Kidney (tissue), 14 donors: ENCODE data around the gene ANKRD7. TPM values are rescaled to one million over a fixed set of nuclear protein-coding genes. Genes with fewer than 3 reads are reported as not detected.

Experiments
- DNase-seq, 5 donors: peaks; one replicate each; pipeline ENCODE4 v3.0.0-alpha.2; 2013 to 2020
- FAIRE-seq: peaks from 2 replicates; lab custom pipeline; 2012; peaks lifted over from hg19 to GRCh38; lab: Jason Lieb, UNC
- H3K27ac ChIP-seq, 2 donors: one replicate each; pipeline ENCODE4 v1.7.0; 2013; ENCODE audit warnings: low read depth in 2 of 2, low read length in 2 of 2, inconsistent platforms in 1 of 2
- H3K27me3 ChIP-seq: one replicate; pipeline ENCODE4 v1.7.1; 2013; ENCODE audit warnings: low read length, inconsistent platforms; ENCODE audit not compliant: control insufficient read depth, insufficient read depth
- H3K36me3 ChIP-seq, 3 donors: one replicate each; pipeline versions ENCODE4 v1.7.0 to v1.7.1; 2013; ENCODE audit warnings: low read length in 3 of 3, control low read depth in 1 of 3, inconsistent platforms in 1 of 3; ENCODE audit not compliant: insufficient read depth in 3 of 3, control insufficient read depth in 2 of 3
- H3K4me1 ChIP-seq, 3 donors: one replicate each; pipeline versions ENCODE4 v1.7.0 to v1.7.1; 2013; ENCODE audit warnings: low read length in 3 of 3, inconsistent platforms in 1 of 3, low read depth in 1 of 3; ENCODE audit not compliant: control insufficient read depth in 2 of 3, insufficient read depth in 2 of 3
- H3K4me3 ChIP-seq, 3 donors: one replicate each; pipeline versions ENCODE4 v1.7.0 to v1.8.1; 2013; ENCODE audit warnings: low read length in 3 of 3, control low read depth in 1 of 3, inconsistent platforms in 1 of 3
- H3K9ac ChIP-seq, 3 donors: one replicate each; pipeline versions ENCODE4 v1.7.0 to v1.7.1; 2013; ENCODE audit warnings: low read length in 3 of 3, control low read depth in 1 of 3, inconsistent platforms in 1 of 3
- H3K9me3 ChIP-seq, 3 donors: one replicate each; pipeline versions ENCODE4 v1.7.0 to v1.7.1; 2013; ENCODE audit warnings: low read length in 3 of 3, control low read depth in 1 of 3, inconsistent platforms in 1 of 3; ENCODE audit not compliant: control insufficient read depth in 2 of 3, insufficient read depth in 1 of 3
- CTCF ChIP-seq: IDR thresholded peaks from 3 replicates; pipeline ENCODE4 v1.5.1; 2012; ENCODE audit warnings: mild to moderate bottlenecking, moderate library complexity, borderline replicate concordance; ENCODE audit not compliant: insufficient read depth; ENCODE audit errors: extremely low read depth
- intact Hi-C: fragments of 100-400 bp; cut with DNase I; formaldehyde crosslinking; loops from one replicate; pipeline ENCODE4 v1.11.1; 2022
- polyA plus RNA-seq: library from polyadenylated mRNA; stranded (reverse); fragments of 350-450 nt; fragmentation: Illumina TruSeq; extraction: RNeasy Lipid Tissue Mini Kit (QIAGEN cat#74804); gene quantifications from one replicate; pipeline ENCODE4 v1.2.3, GENCODE V29; 2014; ENCODE audit warnings: low read depth, low replicate concordance; ENCODE audit not compliant: insufficient read depth
- total RNA-seq: library from RNA; stranded (reverse); fragmentation: NEBNext Ultra II Directional; extraction: Animal tissue kit (Norgen Biotek cat#: 25700); gene quantifications from one replicate; pipeline ENCODE4 v1.2.1, GENCODE V29; 2021
- donor health status: control.
- donor health status: control.
- donor health status: control.
- donor health status: control.
- donor health status: control.
- donor health status: DM: yes; HTN: yes; CAD: no.
- donor health status: Normal renal cell carcinoma (clear cell type).

Gene ANKRD7
- total and polyA plus RNA-seq, 2 donors from 2014 or later = 1.3 to 3.0 TPM

- intact Hi-C loops = no loop called here
- H3K9me3 ChIP-seq = no peaks in the 10 kb centered on the region
- no peak for FAIRE-seq
- no peak overlapping the region for H3K4me3 ChIP-seq
- no peaks in the 10 kb centered on the region for H3K27me3 ChIP-seq
- no peak overlapping the region for H3K27ac ChIP-seq
- H3K9ac ChIP-seq = no peak overlapping the region
- peaks cover 0 to 16% (median 3%) of the 10 kb centered on the region in 3 donors for H3K36me3 ChIP-seq
- DNase-seq = no peak
- no peaks in the 10 kb centered on the region for H3K4me1 ChIP-seq
- no peak for TF ChIP-seq CTCF
Measured at GRCh38 chr7:118194571-118194970, 29.9 kb upstream of the ANKRD7 start.

- peak; percentile 62 for TF ChIP-seq CTCF
- H3K27me3 ChIP-seq = no peaks in the 10 kb centered on the region
- no peaks in the 10 kb centered on the region for H3K4me1 ChIP-seq
- FAIRE-seq (peak; percentile 82), DNase-seq (peak in 3 of 5 donors; percentile 42 to 78 (median 75))
- no peak overlapping the region for H3K27ac ChIP-seq
- H3K9me3 ChIP-seq = no peaks in the 10 kb centered on the region
- H3K36me3 ChIP-seq = peaks cover 0 to 16% (median 3%) of the 10 kb centered on the region in 3 donors
- intact Hi-C loops = no loop called here
- H3K4me3 ChIP-seq = no peak overlapping the region
- no peak overlapping the region for H3K9ac ChIP-seq
Measured at GRCh38 chr7:118195837-118196474, 28.5 kb upstream of the ANKRD7 start.

GRCh38 chr7:118202061-118202460 is 22.4 kb upstream of the ANKRD7 start:
- intact Hi-C loops = no loop called here
- TF ChIP-seq CTCF = no peak
- no peaks in the 10 kb centered on the region for H3K27me3 ChIP-seq
- no peaks in the 10 kb centered on the region for H3K9me3 ChIP-seq
- DNase-seq (no peak), FAIRE-seq (no peak)
- H3K9ac ChIP-seq = no peak overlapping the region
- H3K4me3 ChIP-seq = no peak overlapping the region
- no peaks in the 10 kb centered on the region for H3K36me3 ChIP-seq
- no peaks in the 10 kb centered on the region for H3K4me1 ChIP-seq
- no peak overlapping the region for H3K27ac ChIP-seq
